Vagina (tissue), 2 donors: ENCODE measurements around the gene ASNSD1.

ENCODE experiments used
- CTCF ChIP-seq, 3 experiments: fragments of 450-650 bp in 2 of 3; fragments of 200-600 bp in 1 of 3; sonication (generic) in 1 of 3; IDR thresholded peaks; one replicate each; pipeline ENCODE4 v1.5.1; 2017 to 2019; ENCODE audit warnings: antibody characterized with exemption in 3 of 3, mild to moderate bottlenecking in 2 of 3, moderate library complexity in 2 of 3
- POLR2A ChIP-seq, 2 donors: fragments of 450-650 bp; IDR thresholded peaks; one replicate each; pipeline ENCODE4 v1.6.1; 2017; ENCODE audit warnings: antibody characterized with exemption in 2 of 2, mild to moderate bottlenecking in 2 of 2, moderate library complexity in 2 of 2
- POLR2AphosphoS5 ChIP-seq, 2 donors: sonication (generic); formaldehyde crosslinking; IDR thresholded peaks; one replicate each; pipeline ENCODE4 v1.9.0; 2017; ENCODE audit warnings: antibody characterized with exemption in 2 of 2, mild to moderate bottlenecking in 2 of 2, low read depth in 1 of 2; ENCODE audit not compliant: insufficient read depth in 1 of 2

- TF ChIP-seq POLR2A (IDR thresholded peaks at IDR 0.05) (no peak), CTCF (IDR thresholded peaks at IDR 0.05) (no peak), POLR2AphosphoS5 (IDR thresholded peaks at IDR 0.05; ENCODE audit: insufficient read depth in 1 of 2, low read depth in 1 of 2) (no peak)
These were observed 36.5 kb upstream of the ASNSD1 start for GRCh38 chr2:189624648-189625355.
